ENCODE measurements around the gene CLEC4F.

DNA sequence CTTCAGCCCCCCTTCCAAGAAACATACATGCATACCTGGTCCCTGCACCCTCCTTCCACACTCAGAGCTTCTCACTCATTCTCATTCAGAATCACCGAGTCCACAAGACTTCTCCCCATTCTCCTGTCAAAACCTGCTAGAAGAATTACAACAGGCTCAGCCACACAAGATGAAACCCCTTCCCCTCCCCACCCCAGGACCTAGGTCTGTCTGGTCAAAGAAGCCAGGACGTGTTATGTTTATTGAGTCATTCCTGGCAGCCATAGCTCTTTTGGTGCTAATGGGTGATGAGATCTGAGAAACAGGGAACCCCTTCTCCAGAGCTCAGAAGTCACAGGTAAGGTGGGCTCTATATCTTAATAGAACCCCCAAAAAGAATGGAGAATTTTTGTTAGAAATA, 50.9 kb downstream of the CLEC4F start:
- TF ChIP-seq, protein P1, sequence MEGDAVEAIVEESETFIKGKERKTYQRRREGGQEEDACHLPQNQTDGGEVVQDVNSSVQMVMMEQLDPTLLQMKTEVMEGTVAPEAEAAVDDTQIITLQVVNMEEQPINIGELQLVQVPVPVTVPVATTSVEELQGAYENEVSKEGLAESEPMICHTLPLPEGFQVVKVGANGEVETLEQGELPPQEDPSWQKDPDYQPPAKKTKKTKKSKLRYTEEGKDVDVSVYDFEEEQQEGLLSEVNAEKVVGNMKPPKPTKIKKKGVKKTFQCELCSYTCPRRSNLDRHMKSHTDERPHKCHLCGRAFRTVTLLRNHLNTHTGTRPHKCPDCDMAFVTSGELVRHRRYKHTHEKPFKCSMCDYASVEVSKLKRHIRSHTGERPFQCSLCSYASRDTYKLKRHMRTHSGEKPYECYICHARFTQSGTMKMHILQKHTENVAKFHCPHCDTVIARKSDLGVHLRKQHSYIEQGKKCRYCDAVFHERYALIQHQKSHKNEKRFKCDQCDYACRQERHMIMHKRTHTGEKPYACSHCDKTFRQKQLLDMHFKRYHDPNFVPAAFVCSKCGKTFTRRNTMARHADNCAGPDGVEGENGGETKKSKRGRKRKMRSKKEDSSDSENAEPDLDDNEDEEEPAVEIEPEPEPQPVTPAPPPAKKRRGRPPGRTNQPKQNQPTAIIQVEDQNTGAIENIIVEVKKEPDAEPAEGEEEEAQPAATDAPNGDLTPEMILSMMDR (CRISPR knock-in tag; IDR thresholded peaks at IDR 0.05): no peak
- TF ChIP-seq SATB2 (CRISPR knock-in tag; IDR thresholded peaks at IDR 0.05): no peak
- no peak for TF ChIP-seq ZNF207 (IDR thresholded peaks at IDR 0.05; ENCODE audit: borderline replicate concordance)
- no peak for TF ChIP-seq TAF1 (CRISPR knock-in tag; IDR thresholded peaks at IDR 0.05)
- TF ChIP-seq SIN3A (IDR thresholded peaks at IDR 0.05; ENCODE audit: borderline replicate concordance, low read depth, low read length): no peak
- no peak for TF ChIP-seq GTF2F1 (IDR thresholded peaks at IDR 0.05; ENCODE audit: low read length)

All from HepG2 (cell line).